Neural progenitor cell (in vitro differentiated cells): ENCODE measurements around the gene NELFCD. TPM values are rescaled to one million over a fixed set of nuclear protein-coding genes. Genes with fewer than 3 reads are reported as not detected.
"Not testable (repeated sequence)": the region's sequence is repeated elsewhere in the genome, so short reads cannot be mapped to it uniquely, and the experiment has no call there.

Source experiments
- DNase-seq: peaks from one replicate; pipeline ENCODE4 v3.0.0-alpha.2; 2016; ENCODE audit warnings: low spot score
- H2AFZ ChIP-seq: fragments of 200-600 bp; sonication (generic); replicated peaks from 2 replicates; pipeline ENCODE4 v1.6.1; 2016; ENCODE audit warnings: antibody characterized with exemption
- H3F3A ChIP-seq: fragments of 200-600 bp; sonication (generic); 2 replicates; pipeline ENCODE4 v1.6.1; 2016; ENCODE audit warnings: antibody characterized with exemption, low read depth
- H3K27ac ChIP-seq: fragments of 200-600 bp; sonication (generic); 2 replicates; pipeline ENCODE4 v1.5.1; 2016; ENCODE audit warnings: mild to moderate bottlenecking
- H3K27me3 ChIP-seq: fragments of 200-600 bp; sonication (generic); 2 replicates; pipeline ENCODE4 v1.6.1; 2016; ENCODE audit warnings: mild to moderate bottlenecking, moderate library complexity
- H3K36me3 ChIP-seq: fragments of 200-600 bp; sonication (generic); 2 replicates; pipeline ENCODE4 v1.5.1; 2016
- H3K4me1 ChIP-seq: fragments of 200-600 bp; sonication (generic); 2 replicates; pipeline ENCODE4 v1.6.1; 2016; ENCODE audit warnings: mixed run types
- H3K4me2 ChIP-seq: fragments of 200-600 bp; sonication (generic); 2 replicates; pipeline ENCODE4 v1.6.1; 2016
- H3K4me3 ChIP-seq: fragments of 200-600 bp; sonication (generic); 2 replicates; pipeline ENCODE4 v1.5.1; 2016
- H3K79me2 ChIP-seq: fragments of 200-600 bp; sonication (generic); 2 replicates; pipeline ENCODE4 v1.6.1; 2016; ENCODE audit warnings: low read depth
- H3K9ac ChIP-seq: fragments of 200-600 bp; sonication (generic); 2 replicates; pipeline ENCODE4 v1.6.1; 2016
- H3K9me3 ChIP-seq: fragments of 200-600 bp; sonication (generic); 2 replicates; pipeline ENCODE4 v1.5.1; 2016; ENCODE audit warnings: low read depth
- H4K20me1 ChIP-seq: fragments of 200-600 bp; sonication (generic); 2 replicates; pipeline ENCODE4 v1.6.1; 2016; ENCODE audit warnings: low read depth
- H3K27ac Mint-ChIP-seq: 3 replicates; pipeline ENCODE4 v1.8.0; 2021; ENCODE audit warnings: mixed read lengths
- H3K27me3 Mint-ChIP-seq: 2 replicates; pipeline ENCODE4 v1.8.0; 2022; ENCODE audit warnings: low read depth, mild to moderate bottlenecking, inconsistent platforms, moderate library complexity, mixed read lengths; ENCODE audit not compliant: insufficient read depth
- H3K36me3 Mint-ChIP-seq: 3 replicates; pipeline ENCODE4 v1.8.0; 2021; ENCODE audit warnings: mixed read lengths
- H3K4me1 Mint-ChIP-seq: 3 replicates; pipeline ENCODE4 v1.8.0; 2021; ENCODE audit warnings: mixed read lengths
- H3K4me3 Mint-ChIP-seq: 3 replicates; pipeline ENCODE4 v1.8.0; 2021; ENCODE audit warnings: mild to moderate bottlenecking, moderate library complexity, mixed read lengths
- H3K9me3 Mint-ChIP-seq: 3 replicates; pipeline ENCODE4 v1.8.0; 2020; ENCODE audit warnings: mixed read lengths
- EZH2 ChIP-seq: fragments of 200-600 bp; sonication (generic); IDR thresholded peaks from 2 replicates; pipeline ENCODE4 v1.6.1; 2017; ENCODE audit warnings: antibody characterized with exemption, mild to moderate bottlenecking, moderate library complexity
- EZH2phosphoT487 ChIP-seq: fragments of 200-600 bp; sonication (generic); IDR thresholded peaks from 2 replicates; pipeline ENCODE4 v1.6.1; 2017; ENCODE audit warnings: antibody characterized with exemption
- total RNA-seq: library from RNA; depleted of rRNA; stranded (reverse); fragments of >200 nt; gene quantifications from 2 replicates; pipeline ENCODE4 v1.2.3, GENCODE V29; 2015; ENCODE audit warnings: low replicate concordance
- TF ChIP-seq, protein P1 (sequence below): fragments of 200-600 bp; sonication (generic); IDR thresholded peaks from 2 replicates; pipeline ENCODE4 v1.5.1; 2017; ENCODE audit warnings: antibody characterized with exemption, mild to moderate bottlenecking

Gene NELFCD
- total RNA-seq, 1 donor from 2014 or later = 58.9 TPM

DNA sequence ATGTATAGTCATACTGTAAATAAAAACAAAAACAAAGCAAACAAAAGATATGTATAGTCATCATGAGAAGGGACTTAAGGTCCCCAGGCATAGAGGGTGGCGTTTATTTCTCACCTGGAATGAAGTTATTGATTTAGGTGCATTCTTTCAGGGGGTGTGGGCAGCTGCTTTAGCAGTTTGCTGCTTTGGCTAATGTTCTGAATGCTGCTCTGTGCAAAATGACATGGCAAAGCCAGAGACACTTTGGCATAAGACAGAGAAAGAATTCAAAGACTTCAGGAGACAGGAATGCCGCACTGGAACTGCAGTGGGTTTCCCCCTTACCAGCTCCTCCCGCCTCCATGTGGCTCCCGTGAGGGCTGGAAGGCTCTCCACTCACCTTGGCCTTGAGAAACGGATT is 36.4 kb upstream of the NELFCD start:
- no peaks in the 10 kb centered on the region for H3F3A ChIP-seq
- no peaks in the 10 kb centered on the region for H3K36me3 Mint-ChIP-seq
- no peak overlapping the region for H3K9ac ChIP-seq
- H3K79me2 ChIP-seq = no peaks in the 10 kb centered on the region
- no peaks in the 10 kb centered on the region for H3K4me1 Mint-ChIP-seq
- no peak overlapping the region for H2AFZ ChIP-seq
- no peaks in the 10 kb centered on the region for H3K9me3 Mint-ChIP-seq
- no peak overlapping the region for H3K4me3 Mint-ChIP-seq
- no peaks in the 10 kb centered on the region for H3K27me3 Mint-ChIP-seq
- H3K27ac ChIP-seq = no peak overlapping the region
- H3K9me3 ChIP-seq = no peaks in the 10 kb centered on the region
- TF ChIP-seq EZH2phosphoT487 (no peak), EZH2 (no peak)
- TF ChIP-seq, protein P1, sequence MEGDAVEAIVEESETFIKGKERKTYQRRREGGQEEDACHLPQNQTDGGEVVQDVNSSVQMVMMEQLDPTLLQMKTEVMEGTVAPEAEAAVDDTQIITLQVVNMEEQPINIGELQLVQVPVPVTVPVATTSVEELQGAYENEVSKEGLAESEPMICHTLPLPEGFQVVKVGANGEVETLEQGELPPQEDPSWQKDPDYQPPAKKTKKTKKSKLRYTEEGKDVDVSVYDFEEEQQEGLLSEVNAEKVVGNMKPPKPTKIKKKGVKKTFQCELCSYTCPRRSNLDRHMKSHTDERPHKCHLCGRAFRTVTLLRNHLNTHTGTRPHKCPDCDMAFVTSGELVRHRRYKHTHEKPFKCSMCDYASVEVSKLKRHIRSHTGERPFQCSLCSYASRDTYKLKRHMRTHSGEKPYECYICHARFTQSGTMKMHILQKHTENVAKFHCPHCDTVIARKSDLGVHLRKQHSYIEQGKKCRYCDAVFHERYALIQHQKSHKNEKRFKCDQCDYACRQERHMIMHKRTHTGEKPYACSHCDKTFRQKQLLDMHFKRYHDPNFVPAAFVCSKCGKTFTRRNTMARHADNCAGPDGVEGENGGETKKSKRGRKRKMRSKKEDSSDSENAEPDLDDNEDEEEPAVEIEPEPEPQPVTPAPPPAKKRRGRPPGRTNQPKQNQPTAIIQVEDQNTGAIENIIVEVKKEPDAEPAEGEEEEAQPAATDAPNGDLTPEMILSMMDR = no peak
- H3K4me3 ChIP-seq = no peak overlapping the region
- no peaks in the 10 kb centered on the region for H3K36me3 ChIP-seq
- no peaks in the 10 kb centered on the region for H4K20me1 ChIP-seq
- no peaks in the 10 kb centered on the region for H3K4me1 ChIP-seq
- DNase-seq = no peak
- H3K27me3 ChIP-seq = no peaks in the 10 kb centered on the region
- H3K4me2 ChIP-seq = no peak overlapping the region
- no peak overlapping the region for H3K27ac Mint-ChIP-seq

DNA sequence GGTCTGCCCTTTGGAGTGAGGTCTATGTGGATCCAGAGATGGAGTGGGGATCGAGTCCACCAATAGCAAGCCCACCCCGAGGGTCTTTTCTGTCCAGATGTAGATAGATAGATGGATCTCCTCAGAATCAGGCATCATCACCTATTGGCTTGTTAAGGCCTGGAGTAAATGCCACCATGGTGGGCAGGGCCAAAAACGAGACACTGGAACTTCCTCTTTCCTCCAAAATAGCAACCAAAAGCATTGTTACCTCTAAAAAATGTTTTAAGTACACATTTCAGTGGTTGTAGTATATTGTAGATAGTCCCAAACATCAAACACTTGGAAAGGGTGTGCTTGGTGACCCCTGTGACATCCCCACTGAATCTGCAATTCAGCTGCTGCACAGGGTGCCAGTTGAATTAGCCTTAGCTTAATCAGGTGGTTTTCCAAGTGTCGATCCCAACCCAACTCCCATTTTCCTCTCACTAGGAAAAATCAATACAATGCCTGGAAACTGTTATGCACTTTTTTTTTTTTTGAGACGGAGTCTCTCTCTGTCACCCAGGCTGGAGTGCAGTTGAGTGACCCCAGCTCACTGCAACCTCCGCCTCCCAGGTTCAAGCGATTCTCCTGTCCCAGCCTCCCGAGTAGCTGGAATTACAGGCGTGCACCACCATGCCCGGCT is 35.0 kb upstream of the NELFCD start:
- Histone ChIP-seq H3K9ac (no peak overlapping the region), H4K20me1 (no peaks in the 10 kb centered on the region), H3K4me2 (no peak overlapping the region), H3K79me2 (no peaks in the 10 kb centered on the region), H3F3A (no peaks in the 10 kb centered on the region), H2AFZ (no peak overlapping the region), H3K27me3 (no peaks in the 10 kb centered on the region), H3K36me3 (no peaks in the 10 kb centered on the region), H3K27ac (no peak overlapping the region), H3K9me3 (no peaks in the 10 kb centered on the region), H3K4me3 (no peak overlapping the region), H3K4me1 (no peaks in the 10 kb centered on the region)
- DNase-seq = no peak
- TF ChIP-seq, protein P1 = no peak
- TF ChIP-seq EZH2 (no peak), EZH2phosphoT487 (no peak)
- H3K36me3 Mint-ChIP-seq = no peaks in the 10 kb centered on the region
- no peaks in the 10 kb centered on the region for H3K4me1 Mint-ChIP-seq
- H3K27ac Mint-ChIP-seq = no peak overlapping the region
- H3K9me3 Mint-ChIP-seq = no peaks in the 10 kb centered on the region
- no peaks in the 10 kb centered on the region for H3K27me3 Mint-ChIP-seq
- H3K4me3 Mint-ChIP-seq = no peak overlapping the region

DNA sequence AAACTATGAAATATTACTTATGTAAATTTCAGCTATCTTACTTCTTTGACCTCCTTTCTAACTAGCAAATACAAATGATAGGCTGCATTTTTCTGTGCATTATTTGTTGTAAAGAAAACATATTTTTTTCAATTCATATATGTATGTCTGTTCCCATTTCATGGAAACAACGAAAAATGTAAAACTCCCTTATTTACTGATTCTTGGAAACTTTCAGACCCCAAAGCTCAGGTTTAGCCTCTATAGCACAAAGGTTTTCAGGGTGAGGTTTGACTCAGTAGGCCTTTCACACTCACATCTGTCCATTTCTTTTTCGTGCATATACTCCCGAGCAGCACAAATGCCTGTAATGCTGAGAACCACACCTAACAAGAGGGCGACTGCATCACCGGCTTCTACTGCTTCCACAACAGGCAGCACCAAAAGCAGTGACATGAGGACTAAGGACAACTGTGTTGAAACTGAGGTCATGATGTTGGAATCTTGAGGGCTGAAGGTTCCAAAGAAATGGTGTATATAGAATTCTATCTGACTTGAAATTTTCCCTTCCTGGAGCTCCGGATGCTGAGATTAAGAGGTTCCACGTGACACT is 33.2 kb upstream of the NELFCD start:
- not testable (repeated sequence) for H3K27me3 Mint-ChIP-seq, H3K4me3 Mint-ChIP-seq

DNA sequence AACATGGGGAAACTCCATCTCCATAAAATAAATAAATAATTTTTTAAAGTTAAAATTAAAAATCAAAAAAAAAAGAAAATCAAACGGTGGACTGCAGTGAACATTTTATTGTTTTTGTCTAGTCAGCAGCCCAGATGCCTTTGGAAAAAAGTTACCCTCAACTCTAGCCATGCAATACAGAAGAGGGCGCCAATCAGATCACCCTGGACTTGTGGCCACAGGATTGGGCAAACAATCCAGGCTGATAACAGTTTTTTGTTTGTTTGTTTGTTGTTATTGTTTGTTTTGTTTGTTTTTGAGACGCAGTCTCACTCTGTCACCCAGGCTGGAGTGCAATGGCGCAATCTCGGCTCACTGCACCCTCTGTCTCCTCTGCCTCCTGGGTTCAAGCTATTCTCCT is 30.5 kb upstream of the NELFCD start:
- no peak overlapping the region for H3K4me3 Mint-ChIP-seq
- Histone ChIP-seq H3K27me3 (no peaks in the 10 kb centered on the region), H3K4me2 (no peak overlapping the region), H3K9me3 (no peaks in the 10 kb centered on the region), H3K9ac (no peak overlapping the region), H3K4me1 (no peaks in the 10 kb centered on the region), H3K27ac (no peak overlapping the region), H3K36me3 (no peaks in the 10 kb centered on the region), H4K20me1 (no peaks in the 10 kb centered on the region), H3K79me2 (no peaks in the 10 kb centered on the region), H3F3A (no peaks in the 10 kb centered on the region), H3K4me3 (no peak overlapping the region), H2AFZ (peak overlapping the region; percentile 44)
- H3K9me3 Mint-ChIP-seq = peaks cover 4% of the 10 kb centered on the region
- no peaks in the 10 kb centered on the region for H3K27me3 Mint-ChIP-seq
- TF ChIP-seq EZH2 = no peak
- TF ChIP-seq EZH2phosphoT487 = no peak
- TF ChIP-seq, protein P1 = peak; percentile 12
- H3K36me3 Mint-ChIP-seq = no peaks in the 10 kb centered on the region
- DNase-seq = no peak
- H3K27ac Mint-ChIP-seq = no peak overlapping the region
- H3K4me1 Mint-ChIP-seq = no peaks in the 10 kb centered on the region

More for the DNA sequence above, 33.2 kb upstream of the NELFCD start:
- H3K9me3 ChIP-seq, H3K79me2 ChIP-seq, H3K27ac Mint-ChIP-seq, H3K9me3 Mint-ChIP-seq, H3K36me3 Mint-ChIP-seq, H3K27me3 ChIP-seq, DNase-seq, H3K9ac ChIP-seq, H3K4me1 Mint-ChIP-seq, H3K36me3 ChIP-seq, H4K20me1 ChIP-seq, H3K27ac ChIP-seq, H2AFZ ChIP-seq, H3K4me1 ChIP-seq, H3K4me3 ChIP-seq, H3F3A ChIP-seq, H3K4me2 ChIP-seq: not testable (repeated sequence)
